Measurements from ENCODE around the gene ZNF548.

ZNF548 gene

DNA sequence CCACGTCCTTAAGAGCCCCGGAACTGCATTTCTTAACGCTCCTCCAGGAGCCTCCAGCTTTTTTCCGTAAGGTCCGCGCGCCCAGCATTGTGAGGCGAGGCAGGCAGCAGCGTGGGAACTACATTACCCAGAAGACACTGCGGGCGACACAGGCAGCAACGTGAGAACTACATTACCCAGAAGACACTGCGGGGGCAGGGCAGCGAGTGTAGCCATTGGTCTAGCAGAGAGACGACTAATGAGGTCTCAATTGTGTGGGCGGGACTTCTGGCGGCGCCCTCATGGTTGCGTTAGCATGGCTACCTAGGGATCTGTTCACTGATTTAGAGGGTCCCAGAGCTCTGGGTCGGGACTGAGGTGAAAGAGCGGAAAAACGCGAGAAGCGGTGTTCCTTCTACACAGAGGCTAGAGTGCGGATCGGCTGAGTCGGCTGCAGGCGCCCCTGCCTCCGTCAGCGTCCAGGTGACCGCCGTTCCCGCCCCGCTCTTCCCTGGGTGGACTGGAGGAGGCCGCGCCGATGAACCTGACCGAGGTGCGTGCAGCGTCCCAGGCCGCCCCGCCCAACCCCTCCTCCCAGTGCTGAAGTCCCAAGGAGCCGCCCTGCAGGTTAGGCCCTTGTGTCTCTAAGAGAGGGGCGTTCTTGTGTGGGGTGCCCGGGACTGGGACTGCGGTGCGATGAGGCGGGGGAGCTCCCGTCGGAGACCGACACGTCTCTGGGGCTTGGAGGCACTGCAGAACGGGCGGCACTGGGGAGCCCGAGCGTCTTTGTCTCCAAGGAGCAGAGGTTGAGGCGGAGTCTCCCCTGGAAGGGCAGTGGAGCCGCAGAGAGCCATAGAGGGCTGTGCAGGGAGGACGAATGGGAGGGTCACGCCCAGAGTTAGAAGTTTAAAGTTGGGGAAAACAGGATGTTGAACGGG, 45.7 kb downstream of the ZNF548 start, which contains the start of gene ZNF749:
Gene ZNF749 (plus strand): TSS at position 264 of the 917 bp plus-strand sequence. CDS start 254 bp downstream, at position 518.
- TF ChIP-seq EZH2phosphoT487 (IDR thresholded peaks at IDR 0.05; ENCODE audit: borderline replicate concordance, low read length) = no peak
- TF ChIP-seq, protein P1, sequence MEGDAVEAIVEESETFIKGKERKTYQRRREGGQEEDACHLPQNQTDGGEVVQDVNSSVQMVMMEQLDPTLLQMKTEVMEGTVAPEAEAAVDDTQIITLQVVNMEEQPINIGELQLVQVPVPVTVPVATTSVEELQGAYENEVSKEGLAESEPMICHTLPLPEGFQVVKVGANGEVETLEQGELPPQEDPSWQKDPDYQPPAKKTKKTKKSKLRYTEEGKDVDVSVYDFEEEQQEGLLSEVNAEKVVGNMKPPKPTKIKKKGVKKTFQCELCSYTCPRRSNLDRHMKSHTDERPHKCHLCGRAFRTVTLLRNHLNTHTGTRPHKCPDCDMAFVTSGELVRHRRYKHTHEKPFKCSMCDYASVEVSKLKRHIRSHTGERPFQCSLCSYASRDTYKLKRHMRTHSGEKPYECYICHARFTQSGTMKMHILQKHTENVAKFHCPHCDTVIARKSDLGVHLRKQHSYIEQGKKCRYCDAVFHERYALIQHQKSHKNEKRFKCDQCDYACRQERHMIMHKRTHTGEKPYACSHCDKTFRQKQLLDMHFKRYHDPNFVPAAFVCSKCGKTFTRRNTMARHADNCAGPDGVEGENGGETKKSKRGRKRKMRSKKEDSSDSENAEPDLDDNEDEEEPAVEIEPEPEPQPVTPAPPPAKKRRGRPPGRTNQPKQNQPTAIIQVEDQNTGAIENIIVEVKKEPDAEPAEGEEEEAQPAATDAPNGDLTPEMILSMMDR (IDR thresholded peaks at IDR 0.05; ENCODE audit: low read depth, low read length, poor library complexity, severe bottlenecking) = no peak
- peaks cover 12% of the 10 kb centered on the region for H3K79me2 ChIP-seq (ENCODE audit: control insufficient read depth, low read length)

DNA sequence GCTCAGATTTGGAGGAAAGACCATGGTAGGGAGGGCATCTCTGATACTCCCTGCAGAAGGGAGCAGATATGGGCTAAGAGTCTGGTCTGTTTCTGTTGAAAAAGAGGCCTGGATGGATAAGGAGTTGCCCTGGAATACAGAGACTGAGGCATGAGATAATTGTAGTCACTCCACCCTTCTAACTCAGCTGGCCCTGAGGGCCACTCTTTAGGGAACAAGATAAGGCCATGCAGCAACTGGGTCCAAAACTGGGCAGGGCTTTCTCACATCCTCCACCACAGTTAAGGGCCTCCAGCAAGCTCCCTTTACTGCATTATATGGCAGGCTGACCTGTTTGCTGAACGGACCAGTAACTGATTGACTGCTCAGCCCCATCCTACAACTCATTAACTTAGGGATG, 46.8 kb downstream of the ZNF548 start:
- H3K36me3 ChIP-seq (ENCODE audit: control insufficient read depth, low read length) = peaks cover 8% of the 10 kb centered on the region; the same call in 1 of the 2 replicates
- H4K20me1 ChIP-seq (ENCODE audit: control insufficient read depth, insufficient read depth, low read depth, low read length) = no peaks in the 10 kb centered on the region
- H3K9me3 ChIP-seq (ENCODE audit: control insufficient read depth, insufficient read depth, low read length) = peaks cover 28% of the 10 kb centered on the region
- peaks cover 12% of the 10 kb centered on the region for H3K79me2 ChIP-seq (ENCODE audit: control insufficient read depth, low read length)
- H3K9me2 ChIP-seq (replicated peaks; ENCODE audit: control insufficient read depth, low read length) = no peaks in the 10 kb centered on the region
- H3K27ac ChIP-seq (ENCODE audit: low read depth, low read length) = no peak overlapping the region
- peak overlapping the region; percentile 95 for H3K4me3 ChIP-seq (ENCODE audit: low read length)
- peak overlapping the region; percentile 92 for H3K4me2 ChIP-seq (ENCODE audit: low read length)
- no peaks in the 10 kb centered on the region for H3F3A ChIP-seq (ENCODE audit: control insufficient read depth, insufficient read depth)
- no peaks in the 10 kb centered on the region for H3K27me3 ChIP-seq (ENCODE audit: control insufficient read depth, low read length)
- peaks cover 16% of the 10 kb centered on the region for H3K4me1 ChIP-seq (ENCODE audit: control insufficient read depth, low read length)
- TF ChIP-seq EZH2phosphoT487 (IDR thresholded peaks at IDR 0.05; ENCODE audit: borderline replicate concordance, low read length) = no peak
- TF ChIP-seq, protein P1 (IDR thresholded peaks at IDR 0.05; ENCODE audit: low read depth, low read length, poor library complexity, severe bottlenecking) = no peak

More for the DNA sequence above, 45.7 kb downstream of the ZNF548 start, which contains the start of gene ZNF749:
- Histone ChIP-seq H3F3A (ENCODE audit: control insufficient read depth, insufficient read depth) (no peaks in the 10 kb centered on the region), H3K36me3 (ENCODE audit: control insufficient read depth, low read length) (peaks cover 8% of the 10 kb centered on the region; the same call in 1 of the 2 replicates), H3K27ac (ENCODE audit: low read depth, low read length) (no peak within 1 kb of the TSS), H3K4me3 (ENCODE audit: low read length) (peak within 1 kb of the TSS; percentile 95), H3K4me1 (ENCODE audit: control insufficient read depth, low read length) (peaks cover 16% of the 10 kb centered on the region), H4K20me1 (ENCODE audit: control insufficient read depth, insufficient read depth, low read depth, low read length) (no peaks in the 10 kb centered on the region), H3K9me3 (ENCODE audit: control insufficient read depth, insufficient read depth, low read length) (peaks cover 28% of the 10 kb centered on the region), H3K9me2 (replicated peaks; ENCODE audit: control insufficient read depth, low read length) (no peaks in the 10 kb centered on the region), H3K4me2 (ENCODE audit: low read length) (peak within 1 kb of the TSS; percentile 92), H3K27me3 (ENCODE audit: control insufficient read depth, low read length) (no peaks in the 10 kb centered on the region)

DNA sequence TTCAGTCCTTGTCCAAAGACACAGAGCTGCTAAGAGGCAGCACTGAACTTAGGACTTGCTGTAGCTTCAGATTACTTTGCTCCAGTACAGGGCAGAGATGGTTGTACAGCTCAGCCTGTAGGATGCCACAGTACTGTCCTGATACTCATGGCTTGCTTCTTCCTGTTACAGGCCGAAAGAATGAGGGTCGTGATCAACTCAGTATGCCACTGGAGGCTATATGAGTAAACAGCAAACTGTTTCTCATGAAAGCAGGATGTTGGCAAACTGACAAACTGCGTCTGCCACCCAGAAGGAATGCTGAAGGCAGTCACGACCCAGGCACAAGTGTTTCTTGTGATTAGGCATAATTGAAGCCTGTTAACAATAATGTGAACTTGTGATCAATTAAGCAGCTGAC, 48.3 kb downstream of the ZNF548 start:
- Histone ChIP-seq H3K27ac (ENCODE audit: low read depth, low read length) (no peak overlapping the region), H3K4me3 (ENCODE audit: low read length) (no peak overlapping the region), H3K9me3 (ENCODE audit: control insufficient read depth, insufficient read depth, low read length) (peaks cover 32% of the 10 kb centered on the region), H3K4me2 (ENCODE audit: low read length) (no peak overlapping the region), H3K36me3 (ENCODE audit: control insufficient read depth, low read length) (peaks cover 9% of the 10 kb centered on the region; the same call in 1 of the 2 replicates), H3K27me3 (ENCODE audit: control insufficient read depth, low read length) (no peaks in the 10 kb centered on the region), H3K79me2 (ENCODE audit: control insufficient read depth, low read length) (peaks cover 12% of the 10 kb centered on the region), H3F3A (ENCODE audit: control insufficient read depth, insufficient read depth) (no peaks in the 10 kb centered on the region), H4K20me1 (ENCODE audit: control insufficient read depth, insufficient read depth, low read depth, low read length) (no peaks in the 10 kb centered on the region), H3K4me1 (ENCODE audit: control insufficient read depth, low read length) (peaks cover 16% of the 10 kb centered on the region), H3K9me2 (replicated peaks; ENCODE audit: control insufficient read depth, low read length) (no peaks in the 10 kb centered on the region)
- TF ChIP-seq EZH2phosphoT487 (IDR thresholded peaks at IDR 0.05; ENCODE audit: borderline replicate concordance, low read length) = no peak
- TF ChIP-seq, protein P1 (IDR thresholded peaks at IDR 0.05; ENCODE audit: low read depth, low read length, poor library complexity, severe bottlenecking) = no peak

Data from DOHH2 (cell line).